Heart left ventricle (tissue), 13 donors: ENCODE results near the gene NCF2.

ENCODE experiments used
- CTCF ChIP-seq, 12 donors: fragments of 200-600 bp; sonication (generic) in 4 of 12; IDR thresholded peaks; one replicate each; pipeline versions ENCODE4 v1.5.0 to v1.8.0; 2018 to 2022; ENCODE audit warnings: antibody characterized with exemption in 12 of 12, mild to moderate bottlenecking in 5 of 12
- POLR2A ChIP-seq, 2 donors: fragments of 450-650 bp; IDR thresholded peaks; one replicate each; pipeline ENCODE4 v1.6.1; 2017; ENCODE audit warnings: antibody characterized with exemption in 2 of 2, mild to moderate bottlenecking in 2 of 2, moderate library complexity in 2 of 2
- donor health status: ischemic (EF 13 %, LVEDD 7.1; RV severe dilation, severe dysfunction).
- donor health status: DM: no; HTN: yes; CAD: no.
- donor health status: DM: no; HTN: no; CAD: no.
- donor health status: ischemic (EF 25% LVEDD 6.9; RV normal size, moderate dysfunction).
- donor health status: ischemic (EF 25% LVEDD 5.7; RV mildly dilated, moderate dysfunction).
- donor health status: ischemic (EF 35%, LVEDD 5.7; RV mildly dilated, moderate dysfunction).
- donor health status: nonischemic (EF 11% LVEDD 7.7; RV severe dilation, severe dysfunction).
- donor health status: DM: yes; HTN: yes; CAD: no.
- donor health status: PGD.
- donor health status: ischemic (EF 29% LVEDD 5.4; RV normal size, mild dysfunction).
- donor health status: nonischemic (EF 23%, LVEDD 6.1; RV moderate dilation, normal function).

- TF ChIP-seq POLR2A (IDR thresholded peaks at IDR 0.05) (no peak), CTCF (IDR thresholded peaks at IDR 0.05) (no peak)
Observed at GRCh38 chr1:183590244-183591191, at the start of gene NCF2.
